ENCODE results near the gene GRAP2.

GRCh38 chr22:40015358-40015976 is 114.6 kb downstream of the GRAP2 start:
- no peak for TF ChIP-seq CTCF (IDR thresholded peaks at IDR 0.05; ENCODE audit: low read length)
- TF ChIP-seq EZH2 (optimal IDR thresholded peaks at IDR 0.05; ENCODE audit: low read depth, low read length): no peak
